Loucy (cell line): ENCODE data around the gene KRT4.

Experiments used
- H2AFZ ChIP-seq: fragments of 200-600 bp; sonication (generic); 2 replicates; pipeline ENCODE4 v1.6.0; 2016; ENCODE audit warnings: antibody characterized with exemption, mild to moderate bottlenecking, low read length, moderate library complexity
- H3F3A ChIP-seq: fragments of 200-600 bp; 2 replicates; pipeline ENCODE4 v1.6.0; 2016; ENCODE audit warnings: antibody characterized with exemption, low read depth, mild to moderate bottlenecking
- H3K27me3 ChIP-seq: fragments of 200-600 bp; sonication (generic); 2 replicates; pipeline ENCODE4 v1.6.1; 2014; ENCODE audit warnings: low read length, mild to moderate bottlenecking; ENCODE audit not compliant: insufficient read depth, poor library complexity, severe bottlenecking
- H3K36me3 ChIP-seq: fragments of 200-600 bp; sonication (generic); 2 replicates; pipeline ENCODE4 v1.6.1; 2016; ENCODE audit warnings: low read length; ENCODE audit not compliant: insufficient read depth
- H3K4me1 ChIP-seq: fragments of 200-600 bp; sonication (generic); 2 replicates; pipeline ENCODE4 v1.5.1; 2014; ENCODE audit warnings: low read length, mild to moderate bottlenecking; ENCODE audit not compliant: insufficient read depth, poor library complexity, severe bottlenecking
- H3K4me2 ChIP-seq: fragments of 200-600 bp; sonication (generic); 2 replicates; pipeline ENCODE4 v1.6.0; 2014; ENCODE audit warnings: antibody characterized with exemption, low read length, low read depth, mild to moderate bottlenecking; ENCODE audit not compliant: poor library complexity, severe bottlenecking
- H3K4me3 ChIP-seq: fragments of 200-600 bp; sonication (generic); 2 replicates; pipeline ENCODE4 v1.5.1; 2014; ENCODE audit warnings: low read length, mild to moderate bottlenecking, mixed read lengths; ENCODE audit not compliant: poor library complexity, severe bottlenecking
- H3K79me2 ChIP-seq: fragments of 200-600 bp; sonication (generic); 2 replicates; pipeline ENCODE4 v1.6.1; 2014; ENCODE audit warnings: low read length; ENCODE audit not compliant: insufficient read depth
- H3K9ac ChIP-seq: fragments of 200-600 bp; sonication (generic); 2 replicates; pipeline ENCODE4 v1.6.0; 2014; ENCODE audit warnings: mild to moderate bottlenecking, low read depth, low read length, moderate library complexity; ENCODE audit not compliant: poor library complexity, severe bottlenecking
- H3K9me2 ChIP-seq: fragments of 200-600 bp; sonication (generic); replicated peaks from 2 replicates; pipeline ENCODE4 v1.6.1; 2016; ENCODE audit warnings: low read depth, low read length, mixed read lengths
- H3K9me3 ChIP-seq: fragments of 200-600 bp; sonication (generic); 2 replicates; pipeline ENCODE4 v1.6.1; 2014; ENCODE audit warnings: mild to moderate bottlenecking, antibody characterized with exemption, low read length, low read depth; ENCODE audit not compliant: insufficient read depth
- H4K20me1 ChIP-seq: fragments of 200-600 bp; sonication (generic); 2 replicates; pipeline ENCODE4 v1.6.0; 2014; ENCODE audit warnings: antibody characterized with exemption, low read length, mild to moderate bottlenecking; ENCODE audit not compliant: insufficient read depth, poor library complexity, severe bottlenecking
- CTCF ChIP-seq: fragments of 200-600 bp; sonication (generic); conservative IDR thresholded peaks from 2 replicates; pipeline ENCODE4 v1.5.1; 2014; ENCODE audit warnings: mild to moderate bottlenecking, antibody characterized with exemption, low read length
- EZH2phosphoT487 ChIP-seq: fragments of 200-600 bp; IDR thresholded peaks from 2 replicates; pipeline ENCODE4 v1.6.1; 2018; ENCODE audit warnings: antibody characterized with exemption, mild to moderate bottlenecking, moderate library complexity, borderline replicate concordance

Gene KRT4

GRCh38 chr12:52809166-52809565 lies 4.8 kb downstream of the KRT4 start:
- no peak overlapping the region for H3K4me2 ChIP-seq
- H4K20me1 ChIP-seq: no peaks in the 10 kb centered on the region
- H3K4me3 ChIP-seq: no peak overlapping the region
- H3K36me3 ChIP-seq: no peaks in the 10 kb centered on the region
- no peaks in the 10 kb centered on the region for H3K79me2 ChIP-seq
- H3K9me3 ChIP-seq: no peaks in the 10 kb centered on the region
- H3K9me2 ChIP-seq: no peaks in the 10 kb centered on the region
- no peak for TF ChIP-seq EZH2phosphoT487
- no peak for TF ChIP-seq CTCF
- no peaks in the 10 kb centered on the region for H3K4me1 ChIP-seq
- H3K9ac ChIP-seq: no peak overlapping the region
- H3F3A ChIP-seq: no peaks in the 10 kb centered on the region
- no peaks in the 10 kb centered on the region for H3K27me3 ChIP-seq
- H2AFZ ChIP-seq: no peak overlapping the region

GRCh38 chr12:52808573-52809160 lies 5.2 kb downstream of the KRT4 start:
- H3K27me3 ChIP-seq: no peaks in the 10 kb centered on the region
- H3K4me3 ChIP-seq: no peak overlapping the region
- no peaks in the 10 kb centered on the region for H3F3A ChIP-seq
- H3K9me2 ChIP-seq: no peaks in the 10 kb centered on the region
- H3K9me3 ChIP-seq: no peaks in the 10 kb centered on the region
- H3K9ac ChIP-seq: no peak overlapping the region
- H3K4me1 ChIP-seq: no peaks in the 10 kb centered on the region
- no peaks in the 10 kb centered on the region for H3K36me3 ChIP-seq
- no peak overlapping the region for H2AFZ ChIP-seq
- H4K20me1 ChIP-seq: no peaks in the 10 kb centered on the region
- no peak overlapping the region for H3K4me2 ChIP-seq
- TF ChIP-seq CTCF (no peak), EZH2phosphoT487 (no peak)
- no peaks in the 10 kb centered on the region for H3K79me2 ChIP-seq

GRCh38 chr12:52807544-52808470 lies 6.1 kb downstream of the KRT4 start:
- H3F3A ChIP-seq: no peaks in the 10 kb centered on the region
- H3K4me1 ChIP-seq: no peaks in the 10 kb centered on the region
- H2AFZ ChIP-seq: no peak overlapping the region
- no peaks in the 10 kb centered on the region for H3K27me3 ChIP-seq
- H4K20me1 ChIP-seq: no peaks in the 10 kb centered on the region
- no peaks in the 10 kb centered on the region for H3K36me3 ChIP-seq
- no peak overlapping the region for H3K4me2 ChIP-seq
- no peaks in the 10 kb centered on the region for H3K79me2 ChIP-seq
- TF ChIP-seq CTCF: no peak
- no peak overlapping the region for H3K9ac ChIP-seq
- no peaks in the 10 kb centered on the region for H3K9me2 ChIP-seq
- no peak overlapping the region for H3K4me3 ChIP-seq
- H3K9me3 ChIP-seq: no peaks in the 10 kb centered on the region
